Skeletal muscle tissue (tissue), 4 donors: ENCODE data around the gene SSC5D. TPM values are rescaled to one million over a fixed set of nuclear protein-coding genes. Genes with fewer than 3 reads are reported as not detected.

Experiments used
- H3K27ac ChIP-seq: one replicate; pipeline ENCODE4 v1.7.0; 2013; ENCODE audit warnings: mild to moderate bottlenecking, low read depth, low read length, inconsistent platforms
- H3K27me3 ChIP-seq, 3 donors: one replicate each; pipeline ENCODE4 v1.7.0; 2013; ENCODE audit warnings: low read length in 3 of 3; ENCODE audit not compliant: control insufficient read depth in 3 of 3, insufficient read depth in 3 of 3
- H3K36me3 ChIP-seq, 3 donors: one replicate each; pipeline ENCODE4 v1.7.0; 2013; ENCODE audit warnings: low read length in 3 of 3; ENCODE audit not compliant: control insufficient read depth in 3 of 3, insufficient read depth in 3 of 3
- H3K4me1 ChIP-seq, 3 donors: one replicate each; pipeline ENCODE4 v1.7.0; 2013; ENCODE audit warnings: low read length in 3 of 3, mild to moderate bottlenecking in 3 of 3; ENCODE audit not compliant: control insufficient read depth in 3 of 3, insufficient read depth in 3 of 3
- H3K4me3 ChIP-seq, 3 donors: one replicate each; pipeline ENCODE4 v1.7.0; 2013; ENCODE audit warnings: low read length in 3 of 3
- H3K9ac ChIP-seq, 3 donors: one replicate each; pipeline ENCODE4 v1.7.0; 2013; ENCODE audit warnings: low read length in 3 of 3, mild to moderate bottlenecking in 3 of 3, moderate library complexity in 2 of 3, low read depth in 1 of 3
- H3K9me3 ChIP-seq, 3 donors: one replicate each; pipeline ENCODE4 v1.7.0; 2013; ENCODE audit warnings: low read length in 3 of 3; ENCODE audit not compliant: control insufficient read depth in 3 of 3
- total RNA-seq: library from RNA; depleted of rRNA; stranded (reverse); fragments of >200 nt; gene quantifications from one replicate; pipeline ENCODE4 v1.2.3, GENCODE V29; 2014
- donor health status: Osteomylitis.

SSC5D gene
- total RNA-seq, 1 donor from 2014 or later: 17.7 TPM

DNA sequence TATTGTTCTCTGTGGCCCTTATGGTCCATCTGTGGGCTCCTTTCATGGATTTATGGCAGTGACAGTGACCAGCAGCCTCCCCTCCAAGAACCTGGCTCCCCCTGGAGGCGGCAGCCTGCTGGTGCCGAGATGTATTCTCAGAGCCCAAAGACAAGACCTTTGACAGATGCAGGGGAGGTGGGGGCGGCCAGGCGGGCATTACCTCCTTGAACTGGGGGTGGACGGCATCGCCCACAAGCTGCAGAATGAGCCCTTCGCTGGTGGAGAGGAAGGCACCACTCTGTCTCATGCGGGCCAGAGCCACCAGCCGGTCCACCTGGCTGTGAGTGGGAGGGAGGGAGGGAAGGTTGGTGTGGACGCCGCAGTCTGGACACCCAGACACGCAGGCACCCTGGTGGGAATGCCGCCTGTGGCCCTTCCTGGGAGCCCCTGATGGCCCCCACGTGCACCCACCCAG, 33.4 kb upstream of the SSC5D start:
- H3K27me3 ChIP-seq: peaks cover 11 to 19% (median 18%) of the 10 kb centered on the region in 3 donors

DNA sequence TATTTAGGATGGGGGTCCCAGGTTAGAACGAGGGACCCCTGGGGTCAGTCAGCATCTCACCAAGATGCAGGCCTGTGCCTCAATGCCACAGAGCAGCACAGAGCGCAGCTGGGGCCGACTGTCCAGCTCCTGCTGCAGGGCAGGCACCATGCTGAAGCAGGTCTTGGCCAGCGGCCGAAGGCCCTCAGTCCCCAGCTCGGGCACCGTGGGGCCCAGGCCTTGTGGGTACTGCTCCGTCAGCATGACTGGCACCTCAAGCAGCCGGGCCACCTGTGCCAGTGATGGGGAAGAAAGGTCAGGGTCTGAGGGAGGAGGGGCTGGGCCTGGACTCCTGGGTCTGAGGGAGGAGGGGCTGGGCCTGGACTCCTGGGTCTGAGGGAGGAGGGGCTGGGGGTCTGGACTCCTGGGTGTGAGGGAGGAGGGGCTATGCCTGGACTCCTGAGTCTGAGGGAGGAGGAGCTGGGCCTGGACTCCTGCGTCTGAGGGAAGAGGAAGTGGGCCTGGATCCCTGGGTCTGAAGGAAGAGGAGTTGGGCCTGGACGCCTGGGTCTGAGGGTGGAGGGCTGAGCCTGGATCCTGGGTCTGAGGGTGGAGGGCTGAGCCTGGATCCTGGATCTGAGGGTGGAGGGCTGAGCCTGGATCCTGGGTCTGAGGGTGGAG, 32.5 kb upstream of the SSC5D start:
- no peak overlapping the region for H3K27ac ChIP-seq
- no peaks in the 10 kb centered on the region for H3K9me3 ChIP-seq
- no peak overlapping the region for H3K9ac ChIP-seq
- peaks cover 7 to 15% (median 12%) of the 10 kb centered on the region in 3 donors for H3K27me3 ChIP-seq
- H3K4me3 ChIP-seq: no peak overlapping the region
- H3K4me1 ChIP-seq: peaks cover 10 to 17% (median 12%) of the 10 kb centered on the region in 3 donors
- H3K36me3 ChIP-seq: peaks cover 0 to 6% (median 2%) of the 10 kb centered on the region in 3 donors

More for the DNA sequence above, 33.4 kb upstream of the SSC5D start:
- H3K27ac ChIP-seq: no peak overlapping the region
- H3K4me1 ChIP-seq: peaks cover 3 to 10% (median 8%) of the 10 kb centered on the region in 3 donors
- H3K4me3 ChIP-seq: no peak overlapping the region
- peaks cover 0 to 6% (median 2%) of the 10 kb centered on the region in 3 donors for H3K36me3 ChIP-seq
- no peak overlapping the region for H3K9ac ChIP-seq
- no peaks in the 10 kb centered on the region for H3K9me3 ChIP-seq

DNA sequence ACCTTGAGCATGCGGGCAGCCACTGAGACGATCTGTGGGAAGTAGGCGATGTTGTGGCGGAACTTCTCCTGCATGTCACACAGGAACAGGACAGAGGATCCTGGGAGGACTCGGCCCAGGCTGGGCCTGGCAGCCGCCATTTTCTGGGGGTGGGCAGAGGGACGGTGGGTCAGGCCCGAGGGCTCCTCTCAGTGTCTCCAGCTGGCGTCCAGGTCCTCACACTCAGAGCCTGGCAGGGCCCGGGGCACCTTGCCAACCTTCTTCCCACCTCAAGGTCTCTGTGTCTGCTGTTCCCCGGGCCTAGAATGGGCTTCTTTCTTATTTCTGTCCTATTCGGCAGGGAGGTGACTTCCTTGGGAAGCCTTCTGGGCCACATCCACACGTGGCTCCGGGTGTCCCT, 31.9 kb upstream of the SSC5D start:
- Histone ChIP-seq H3K27me3 (peaks cover 6 to 11% (median 9%) of the 10 kb centered on the region in 3 donors), H3K27ac (no peak overlapping the region), H3K9me3 (no peaks in the 10 kb centered on the region), H3K4me1 (peaks cover 14 to 23% (median 18%) of the 10 kb centered on the region in 3 donors), H3K4me3 (no peak overlapping the region), H3K9ac (no peak overlapping the region), H3K36me3 (peaks cover 0 to 6% (median 2%) of the 10 kb centered on the region in 3 donors)

DNA sequence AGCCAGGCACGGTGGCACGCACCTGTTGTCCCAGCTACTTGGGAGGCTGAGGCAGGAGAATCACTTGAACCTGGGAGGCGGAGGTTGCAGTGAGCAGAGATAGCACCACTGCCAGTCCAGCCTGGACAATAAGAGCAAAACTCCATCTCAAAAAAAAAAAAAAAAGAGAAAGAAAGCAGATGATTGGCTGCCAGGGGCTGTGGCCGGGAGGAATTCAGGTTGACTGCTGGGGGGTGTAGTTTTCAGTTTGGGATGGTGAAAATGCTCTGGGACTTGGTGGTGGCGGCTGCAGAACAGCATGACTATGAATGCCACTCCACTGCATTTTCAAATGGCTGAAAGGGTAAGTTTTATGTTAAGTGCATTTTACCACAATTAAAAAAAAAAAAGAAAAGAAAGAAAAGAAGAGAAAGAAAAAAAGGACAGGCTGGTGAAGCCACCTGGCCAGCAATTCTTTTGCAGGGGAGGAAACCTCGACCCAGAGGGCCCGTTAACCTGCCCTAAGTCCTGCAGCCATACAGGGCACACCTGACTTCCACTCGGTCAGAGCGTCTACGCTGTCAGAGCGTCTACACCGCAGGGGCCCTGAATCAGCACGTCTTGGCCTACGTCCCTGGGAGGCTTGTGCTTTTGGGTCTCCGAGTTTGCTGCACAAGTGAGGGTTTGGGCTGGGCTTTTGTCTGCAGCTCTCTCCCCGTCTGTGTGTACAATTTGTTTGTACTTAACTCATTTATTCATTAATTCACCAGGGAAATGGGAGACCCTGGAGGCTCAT, 30.4 kb upstream of the SSC5D start:
- Histone ChIP-seq H3K4me1 (peaks cover 14 to 25% (median 17%) of the 10 kb centered on the region in 3 donors), H3K36me3 (peaks cover 0 to 6% (median 2%) of the 10 kb centered on the region in 3 donors), H3K27me3 (no peaks in the 10 kb centered on the region), H3K4me3 (no peak overlapping the region), H3K9ac (no peak overlapping the region), H3K9me3 (no peaks in the 10 kb centered on the region), H3K27ac (no peak overlapping the region)

DNA sequence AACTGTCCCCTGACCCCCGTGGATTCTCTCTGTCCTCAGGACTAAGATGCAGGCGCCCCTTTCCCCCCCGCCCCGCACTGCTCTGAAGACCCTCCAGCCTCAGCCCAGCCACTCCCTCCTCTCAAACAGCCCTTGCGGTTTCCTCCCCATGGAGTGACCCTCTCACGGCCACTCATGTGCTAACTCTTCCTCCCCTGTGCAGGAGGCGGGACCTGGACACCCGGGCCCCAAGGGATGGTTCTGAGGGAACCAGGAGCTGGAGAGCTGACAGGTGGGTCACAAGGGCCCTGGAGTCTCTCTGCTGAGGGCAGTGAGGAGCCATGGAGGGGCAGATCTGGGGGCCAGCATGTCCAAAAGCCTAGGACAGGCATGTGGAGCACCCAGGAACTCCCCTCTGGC, 28.7 kb upstream of the SSC5D start:
- H3K4me3 ChIP-seq: peak overlapping the region in 1 of 3 donors; percentile 23
- H3K9me3 ChIP-seq: no peaks in the 10 kb centered on the region
- peak overlapping the region in 1 of 3 donors; percentile 25 for H3K9ac ChIP-seq
- no peak overlapping the region for H3K27ac ChIP-seq
- H3K27me3 ChIP-seq: no peaks in the 10 kb centered on the region
- peaks cover 0 to 6% (median 2%) of the 10 kb centered on the region in 3 donors for H3K36me3 ChIP-seq
- peaks cover 14 to 25% (median 17%) of the 10 kb centered on the region in 3 donors for H3K4me1 ChIP-seq

DNA sequence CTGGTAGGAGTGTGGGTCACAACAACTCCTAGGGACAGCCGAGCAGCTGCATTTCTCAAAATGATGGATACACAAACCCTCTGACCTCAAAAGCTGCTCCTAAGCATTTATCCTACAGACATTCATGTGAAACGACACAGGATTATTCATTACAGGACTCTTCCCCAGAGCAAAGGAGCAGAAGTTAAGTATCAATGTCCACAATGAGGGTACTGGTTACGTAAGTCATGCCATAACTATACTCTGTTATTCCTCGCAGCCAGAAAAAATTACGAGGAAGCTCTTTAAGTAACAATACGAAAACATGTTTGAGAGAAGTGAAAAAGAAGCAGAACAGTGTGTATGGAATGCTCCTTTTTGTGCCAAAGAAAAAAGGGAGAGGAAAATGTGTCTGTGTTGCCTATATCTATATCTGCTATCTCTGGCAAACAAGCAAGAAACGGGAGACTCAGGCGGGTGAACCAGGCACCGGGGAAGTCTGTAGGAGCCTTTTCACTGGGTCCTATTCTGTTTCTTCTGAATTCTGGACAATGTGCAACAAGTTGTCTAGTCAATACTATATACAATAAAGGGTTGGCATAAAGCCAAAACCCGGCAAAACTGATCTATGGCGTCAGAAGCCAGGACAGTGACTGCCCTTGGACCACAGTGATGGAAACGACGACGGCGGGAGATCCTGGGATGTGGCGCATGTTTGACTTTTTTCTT, 28.1 kb upstream of the SSC5D start:
- peaks cover 14 to 25% (median 17%) of the 10 kb centered on the region in 3 donors for H3K4me1 ChIP-seq
- H3K9me3 ChIP-seq: no peaks in the 10 kb centered on the region
- H3K27ac ChIP-seq: no peak overlapping the region
- H3K4me3 ChIP-seq: peak overlapping the region in 2 of 3 donors; percentile 88 to 97
- H3K27me3 ChIP-seq: no peaks in the 10 kb centered on the region
- H3K9ac ChIP-seq: peak overlapping the region in 2 of 3 donors; percentile 23 to 62
- H3K36me3 ChIP-seq: peaks cover 0 to 6% (median 2%) of the 10 kb centered on the region in 3 donors

DNA sequence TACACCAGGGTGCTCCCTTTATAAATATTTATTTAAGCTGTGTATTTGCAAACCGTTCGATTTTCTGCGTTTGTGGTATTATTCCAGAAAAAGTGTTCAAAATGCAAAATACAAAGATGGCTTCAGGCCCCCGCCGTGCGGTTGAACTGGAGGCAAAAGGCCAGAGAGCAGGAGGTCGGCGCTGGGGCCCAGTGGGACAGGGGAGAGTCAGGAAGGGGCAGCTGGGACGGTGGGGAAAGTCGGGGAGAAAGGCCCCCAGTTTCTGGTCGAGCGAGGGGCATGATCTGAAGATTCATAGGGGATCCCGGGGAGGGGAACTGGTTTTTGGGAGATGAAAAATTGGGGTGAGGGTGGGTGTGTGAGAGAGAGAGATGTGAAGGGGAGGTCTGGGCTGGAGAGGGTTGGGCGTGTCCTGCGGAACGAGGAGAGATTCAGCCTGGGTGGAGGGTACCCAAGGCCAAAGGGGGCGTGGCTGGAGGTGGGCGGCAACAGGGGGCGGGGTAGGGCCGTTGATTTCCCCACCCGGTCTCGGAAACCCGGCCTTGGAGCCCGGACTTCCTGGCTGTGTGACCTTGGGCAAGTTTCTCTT, 27.5 kb upstream of the SSC5D start:
- Histone ChIP-seq H3K9ac (peak overlapping the region; percentile 88 to 94 (median 93)), H3K36me3 (peaks cover 0 to 2% (median 2%) of the 10 kb centered on the region in 3 donors), H3K4me3 (peak overlapping the region; percentile 88 to 97 (median 93)), H3K9me3 (no peaks in the 10 kb centered on the region), H3K27me3 (no peaks in the 10 kb centered on the region), H3K4me1 (peaks cover 14 to 25% (median 17%) of the 10 kb centered on the region in 3 donors), H3K27ac (peak overlapping the region; percentile 91)

DNA sequence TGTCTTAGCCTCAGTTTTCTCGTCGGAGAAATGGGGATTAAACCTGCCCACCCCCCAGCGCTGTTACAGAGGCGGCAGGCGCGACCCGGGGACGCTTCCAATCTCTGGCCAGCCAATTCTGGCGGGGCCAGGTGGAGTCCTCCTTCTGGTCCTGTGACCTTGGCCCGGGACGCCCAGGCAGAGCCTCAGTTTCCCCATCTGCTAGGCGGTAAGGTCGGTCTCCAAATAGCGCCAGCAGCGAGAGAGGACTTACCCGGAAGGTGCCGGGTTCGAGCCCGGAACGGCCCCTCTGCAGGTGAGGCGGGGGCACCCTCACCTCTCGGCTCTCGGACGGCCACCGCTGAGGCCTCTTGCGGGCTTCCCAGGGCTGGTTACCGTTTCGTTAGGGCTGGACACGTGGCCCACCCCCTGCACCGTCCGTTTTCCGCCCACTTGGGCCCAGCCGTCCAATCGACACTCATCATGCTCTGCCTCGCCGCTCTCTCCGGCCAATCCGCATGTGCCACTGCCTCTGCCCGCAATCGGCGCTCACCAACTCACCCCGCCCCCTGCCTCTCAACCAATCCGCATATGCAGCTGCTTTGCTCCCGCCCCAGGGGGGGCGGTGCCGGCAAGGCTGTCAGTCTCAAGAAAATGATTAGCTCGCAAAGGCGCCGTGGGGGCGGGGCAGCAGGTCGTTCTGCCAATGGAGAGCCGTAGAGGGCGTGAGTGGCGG, 26.8 kb upstream of the SSC5D start, which contains the start of gene ISOC2:
Gene ISOC2, minus strand, starts transcription at position 384 of the 715 bp plus-strand sequence. CDS start 5,156 bp downstream, outside the sequence.
- Histone ChIP-seq H3K36me3 (no peaks in the 10 kb centered on the region), H3K9ac (peak within 1 kb of the TSS; percentile 88 to 94 (median 93)), H3K4me1 (peaks cover 14 to 25% (median 17%) of the 10 kb centered on the region in 3 donors), H3K27me3 (no peaks in the 10 kb centered on the region), H3K4me3 (peak within 1 kb of the TSS; percentile 88 to 97 (median 93)), H3K9me3 (no peaks in the 10 kb centered on the region), H3K27ac (peak within 1 kb of the TSS; percentile 91)
